ENCODE measurements around the gene CACNA1C. TPM values are rescaled to one million over a fixed set of nuclear protein-coding genes. Genes with fewer than 3 reads are reported as not detected.

The CACNA1C gene
- total RNA-seq, 1 experiment from 2014 or later = not detected

DNA sequence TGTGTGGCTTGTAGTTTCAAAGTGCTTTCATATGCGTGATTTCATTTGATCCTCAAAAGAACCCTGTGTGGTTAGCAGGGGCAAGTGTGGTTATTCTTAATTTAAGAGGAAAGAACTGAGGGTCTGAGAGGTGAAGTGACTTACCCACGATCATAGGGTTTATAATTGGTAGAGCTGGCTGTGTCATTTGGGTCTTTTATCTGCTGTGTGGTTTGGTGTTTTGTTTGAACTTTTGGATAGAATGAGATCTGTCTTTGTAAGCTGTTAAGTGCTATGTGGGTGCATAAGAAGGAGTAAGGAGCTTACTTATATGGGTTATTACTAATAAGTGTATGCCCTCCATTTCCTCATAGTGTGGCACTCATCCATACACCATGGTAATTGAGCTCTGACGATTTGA, 190.0 kb downstream of the CACNA1C start:
- DNase-seq = no peak
- no peaks in the 10 kb centered on the region for H3K36me3 ChIP-seq (ENCODE audit: low read depth)
- H3K4me1 ChIP-seq (replicated peaks; ENCODE audit: insufficient read depth) = no peaks in the 10 kb centered on the region
- H3K27me3 ChIP-seq (ENCODE audit: insufficient read depth, low read depth) = peaks cover 100% of the 10 kb centered on the region
- no TSS peak for BruUV-seq (replicated peaks)
- intact Hi-C loops (cut with micrococcal nuclease; ENCODE audit: unreplicated experiment) = no loop called here
- H3K9me3 ChIP-seq (ENCODE audit: insufficient read depth, low read depth) = no peaks in the 10 kb centered on the region
- POLR2A ChIA-PET (ENCODE audit: unreplicated experiment) = no interaction called here
- TF ChIP-seq, protein P1, sequence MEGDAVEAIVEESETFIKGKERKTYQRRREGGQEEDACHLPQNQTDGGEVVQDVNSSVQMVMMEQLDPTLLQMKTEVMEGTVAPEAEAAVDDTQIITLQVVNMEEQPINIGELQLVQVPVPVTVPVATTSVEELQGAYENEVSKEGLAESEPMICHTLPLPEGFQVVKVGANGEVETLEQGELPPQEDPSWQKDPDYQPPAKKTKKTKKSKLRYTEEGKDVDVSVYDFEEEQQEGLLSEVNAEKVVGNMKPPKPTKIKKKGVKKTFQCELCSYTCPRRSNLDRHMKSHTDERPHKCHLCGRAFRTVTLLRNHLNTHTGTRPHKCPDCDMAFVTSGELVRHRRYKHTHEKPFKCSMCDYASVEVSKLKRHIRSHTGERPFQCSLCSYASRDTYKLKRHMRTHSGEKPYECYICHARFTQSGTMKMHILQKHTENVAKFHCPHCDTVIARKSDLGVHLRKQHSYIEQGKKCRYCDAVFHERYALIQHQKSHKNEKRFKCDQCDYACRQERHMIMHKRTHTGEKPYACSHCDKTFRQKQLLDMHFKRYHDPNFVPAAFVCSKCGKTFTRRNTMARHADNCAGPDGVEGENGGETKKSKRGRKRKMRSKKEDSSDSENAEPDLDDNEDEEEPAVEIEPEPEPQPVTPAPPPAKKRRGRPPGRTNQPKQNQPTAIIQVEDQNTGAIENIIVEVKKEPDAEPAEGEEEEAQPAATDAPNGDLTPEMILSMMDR (conservative IDR thresholded peaks at IDR 0.05) = no peak
- no peak for TF ChIP-seq EZH2 (IDR thresholded peaks at IDR 0.05; ENCODE audit: low read depth)
- no peak overlapping the region for H3K4me3 ChIP-seq
- H2AFZ ChIP-seq = no peak overlapping the region
- H3K27ac ChIP-seq = no peak overlapping the region
- H4K20me1 ChIP-seq (ENCODE audit: insufficient read depth) = no peaks in the 10 kb centered on the region
- CTCF ChIA-PET = no interaction called here
- H3F3A ChIP-seq (ENCODE audit: insufficient read depth, low read depth) = no peaks in the 10 kb centered on the region
- H3K4me2 ChIP-seq = no peak overlapping the region
- no peaks in the 10 kb centered on the region for H3K9me2 ChIP-seq (ENCODE audit: insufficient read depth)
- no peaks in the 10 kb centered on the region for H3K79me2 ChIP-seq (ENCODE audit: low read depth)

DNA sequence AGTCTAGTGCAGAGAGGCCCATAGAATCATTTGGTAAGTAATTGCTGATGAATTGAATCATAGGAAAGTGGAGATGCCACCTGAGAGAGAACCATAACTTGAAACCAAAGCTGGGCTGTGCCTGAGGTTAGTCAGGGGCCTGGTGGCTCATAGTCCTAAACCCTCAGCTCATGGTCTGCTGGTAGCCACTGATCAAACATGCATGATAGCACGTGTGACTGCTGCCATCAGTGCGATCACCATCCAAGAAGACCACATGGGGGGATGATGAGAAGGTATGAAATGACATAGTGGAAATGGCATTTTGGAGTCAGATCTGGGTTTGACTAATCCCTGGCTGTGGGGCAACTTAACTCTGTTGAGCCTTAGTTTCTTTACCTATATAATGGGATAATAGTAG, 190.5 kb downstream of the CACNA1C start:
- DNase-seq = no peak
- H3K36me3 ChIP-seq (ENCODE audit: low read depth) = no peaks in the 10 kb centered on the region
- BruUV-seq (replicated peaks) = no TSS peak
- H2AFZ ChIP-seq = no peak overlapping the region
- CTCF ChIA-PET = no interaction called here
- H3K4me1 ChIP-seq (replicated peaks; ENCODE audit: insufficient read depth) = no peaks in the 10 kb centered on the region
- no peak overlapping the region for H3K27ac ChIP-seq
- no peaks in the 10 kb centered on the region for H4K20me1 ChIP-seq (ENCODE audit: insufficient read depth)
- intact Hi-C loops (cut with micrococcal nuclease; ENCODE audit: unreplicated experiment) = no loop called here
- no peak overlapping the region for H3K4me2 ChIP-seq
- H3K27me3 ChIP-seq (ENCODE audit: insufficient read depth, low read depth) = peaks cover 100% of the 10 kb centered on the region
- H3K9me2 ChIP-seq (ENCODE audit: insufficient read depth) = no peaks in the 10 kb centered on the region
- POLR2A ChIA-PET (ENCODE audit: unreplicated experiment) = no interaction called here
- TF ChIP-seq EZH2 (IDR thresholded peaks at IDR 0.05; ENCODE audit: low read depth) = no peak
- TF ChIP-seq, protein P1 (conservative IDR thresholded peaks at IDR 0.05) = no peak
- H3K4me3 ChIP-seq = no peak overlapping the region
- H3K9me3 ChIP-seq (ENCODE audit: insufficient read depth, low read depth) = no peaks in the 10 kb centered on the region
- no peaks in the 10 kb centered on the region for H3F3A ChIP-seq (ENCODE audit: insufficient read depth, low read depth)
- H3K79me2 ChIP-seq (ENCODE audit: low read depth) = no peaks in the 10 kb centered on the region

DNA sequence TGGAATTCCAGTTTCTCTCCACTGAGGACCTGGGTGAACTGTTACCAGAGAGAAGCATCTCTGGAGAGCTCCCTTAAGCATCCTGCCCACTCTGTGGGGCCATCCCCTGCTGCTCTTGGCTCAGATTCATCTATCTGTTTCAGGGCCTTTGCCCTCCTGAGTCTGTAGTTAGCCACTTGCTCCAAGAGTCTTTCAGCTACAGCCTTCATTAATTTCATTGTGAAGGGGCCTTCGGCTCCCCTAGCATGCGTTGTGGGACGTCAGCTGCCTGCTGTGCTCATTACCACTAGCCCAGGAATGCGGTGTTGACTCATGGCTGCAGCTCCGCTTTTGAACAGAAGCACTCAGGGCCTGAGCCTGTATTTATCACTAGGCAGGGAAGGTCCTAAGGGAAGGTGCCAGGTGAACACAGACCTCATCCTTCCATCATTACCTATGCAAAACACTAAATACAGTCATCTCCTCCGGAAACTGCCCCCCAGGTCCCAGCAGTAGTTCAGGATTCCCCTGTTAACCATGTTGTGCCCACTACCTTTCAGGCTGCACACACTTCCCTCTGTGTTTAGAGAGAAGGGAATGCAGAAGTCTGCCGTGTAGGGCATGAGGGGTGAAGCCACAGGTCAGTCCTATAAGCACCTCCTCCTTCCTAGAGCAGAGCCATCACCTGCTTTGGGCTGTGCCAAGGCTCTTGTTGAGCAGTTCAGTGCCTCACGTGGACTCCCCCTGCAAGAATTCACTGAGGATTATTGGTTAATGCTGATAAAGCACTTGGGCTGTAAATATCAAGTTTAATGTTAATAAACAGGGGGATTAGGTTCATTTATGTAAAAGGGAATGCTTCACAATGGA, 191.4 kb downstream of the CACNA1C start:
- no peaks in the 10 kb centered on the region for H3K9me3 ChIP-seq (ENCODE audit: insufficient read depth, low read depth)
- H3K27me3 ChIP-seq (ENCODE audit: insufficient read depth, low read depth) = peaks cover 100% of the 10 kb centered on the region
- no peak overlapping the region for H3K27ac ChIP-seq
- no peaks in the 10 kb centered on the region for H3K79me2 ChIP-seq (ENCODE audit: low read depth)
- ChIA-PET CTCF (no interaction called here), POLR2A (ENCODE audit: unreplicated experiment) (no interaction called here)
- DNase-seq = no peak
- no peak overlapping the region for H2AFZ ChIP-seq
- no peaks in the 10 kb centered on the region for H4K20me1 ChIP-seq (ENCODE audit: insufficient read depth)
- no peaks in the 10 kb centered on the region for H3K9me2 ChIP-seq (ENCODE audit: insufficient read depth)
- H3F3A ChIP-seq (ENCODE audit: insufficient read depth, low read depth) = no peaks in the 10 kb centered on the region
- no peak overlapping the region for H3K4me2 ChIP-seq
- H3K36me3 ChIP-seq (ENCODE audit: low read depth) = no peaks in the 10 kb centered on the region
- H3K4me1 ChIP-seq (replicated peaks; ENCODE audit: insufficient read depth) = no peaks in the 10 kb centered on the region
- intact Hi-C loops (cut with micrococcal nuclease; ENCODE audit: unreplicated experiment) = no loop called here
- no peak overlapping the region for H3K4me3 ChIP-seq
- TF ChIP-seq, protein P1 (conservative IDR thresholded peaks at IDR 0.05) = no peak
- no peak for TF ChIP-seq EZH2 (IDR thresholded peaks at IDR 0.05; ENCODE audit: low read depth)
- BruUV-seq (replicated peaks) = no TSS peak

All from PC-9 (cell line).